HG03066 (cell line): Measurements from ENCODE around the gene SIN3B.

Source experiments
- ATAC-seq: cut with Tn5 transposase; IDR thresholded peaks from one replicate; pipeline ENCODE4 v1.9.1; 2021; ENCODE audit warnings: low read depth; ENCODE audit not compliant: unreplicated experiment

SIN3B gene

GRCh38 chr19:16887353-16888265, 58.4 kb downstream of the SIN3B start:
- ATAC-seq, result no peak

GRCh38 chr19:16888629-16889365, 59.6 kb downstream of the SIN3B start, which contains the start of gene F2RL3:
TSS of gene F2RL3 (plus strand) at chr19:16888999. CDS start at chr19:16889190, 191 bp downstream.
- no peak for ATAC-seq

GRCh38 chr19:16889366-16889882, 60.2 kb downstream of the SIN3B start:
- ATAC-seq, result no peak

DNA sequence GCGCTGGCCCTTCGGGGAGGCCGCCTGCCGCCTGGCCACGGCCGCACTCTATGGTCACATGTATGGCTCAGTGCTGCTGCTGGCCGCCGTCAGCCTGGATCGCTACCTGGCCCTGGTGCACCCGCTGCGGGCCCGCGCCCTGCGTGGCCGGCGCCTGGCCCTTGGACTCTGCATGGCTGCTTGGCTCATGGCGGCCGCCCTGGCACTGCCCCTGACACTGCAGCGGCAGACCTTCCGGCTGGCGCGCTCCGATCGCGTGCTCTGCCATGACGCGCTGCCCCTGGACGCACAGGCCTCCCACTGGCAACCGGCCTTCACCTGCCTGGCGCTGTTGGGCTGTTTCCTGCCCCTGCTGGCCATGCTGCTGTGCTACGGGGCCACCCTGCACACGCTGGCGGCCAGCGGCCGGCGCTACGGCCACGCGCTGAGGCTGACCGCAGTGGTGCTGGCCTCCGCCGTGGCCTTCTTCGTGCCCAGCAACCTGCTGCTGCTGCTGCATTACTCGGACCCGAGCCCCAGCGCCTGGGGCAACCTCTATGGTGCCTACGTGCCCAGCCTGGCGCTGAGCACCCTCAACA, 60.8 kb downstream of the SIN3B start:
- ATAC-seq, result no peak

- no peak for ATAC-seq
Measured at GRCh38 chr19:16890461-16891184, 61.4 kb downstream of the SIN3B start.

DNA sequence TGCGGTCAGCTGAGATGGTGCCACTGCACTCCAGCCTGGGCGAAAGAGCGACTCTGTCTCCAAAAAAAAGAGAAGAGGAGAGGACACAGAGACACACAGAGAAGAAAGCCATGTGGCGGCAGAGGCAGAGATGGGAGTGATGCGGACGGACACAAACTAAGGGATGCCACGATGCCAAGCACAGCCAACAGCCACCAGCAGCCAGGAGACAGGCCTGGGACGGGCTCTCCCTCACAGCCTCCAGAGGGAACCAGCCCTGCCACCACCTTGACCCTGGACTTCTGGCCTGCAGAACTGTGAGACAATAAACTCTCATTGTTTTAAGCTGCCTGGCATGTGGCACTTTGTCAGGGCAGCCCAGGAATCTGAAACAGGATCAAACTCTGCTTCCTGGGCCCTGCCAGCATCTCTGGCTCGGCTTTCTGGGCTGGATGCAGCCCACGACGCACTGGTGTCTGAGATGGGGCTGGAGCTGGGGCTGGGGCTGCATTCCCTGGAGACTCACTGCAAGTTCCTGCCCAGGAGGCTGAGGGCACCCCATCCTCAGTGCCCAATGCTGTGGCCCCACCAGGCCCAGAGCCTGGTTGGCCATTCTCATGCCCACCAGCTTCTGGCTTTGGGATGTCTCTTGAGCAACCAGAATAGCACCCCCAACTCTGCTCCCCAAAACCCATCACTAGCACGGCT, 62.6 kb downstream of the SIN3B start:
- no peak for ATAC-seq

GRCh38 chr19:16892436-16892835, 63.2 kb downstream of the SIN3B start:
- ATAC-seq, result no peak

- ATAC-seq, result no peak
Measured at GRCh38 chr19:16892868-16893685, 63.9 kb downstream of the SIN3B start.

GRCh38 chr19:16893686-16893989, 64.4 kb downstream of the SIN3B start:
- no peak for ATAC-seq

DNA sequence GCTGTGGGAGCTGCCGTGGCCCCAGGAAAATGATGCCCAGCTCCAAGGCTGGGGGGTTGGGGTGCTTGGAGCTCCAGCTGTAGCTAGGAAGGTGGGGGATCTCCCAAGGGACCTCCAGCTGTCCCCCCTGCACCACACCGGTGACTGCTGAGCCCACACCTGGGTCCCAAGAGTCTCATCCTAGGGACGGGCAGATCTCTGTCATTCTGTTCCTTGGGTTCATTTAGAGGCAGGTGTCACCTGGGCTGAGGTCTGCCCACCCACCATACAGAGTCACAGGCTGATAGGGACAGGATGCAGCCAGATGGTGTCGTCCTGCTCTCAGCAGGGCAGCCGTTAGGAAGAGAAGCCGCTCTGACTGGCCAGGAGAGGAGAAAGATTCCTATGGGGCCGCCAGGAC, 64.9 kb downstream of the SIN3B start:
- no peak for ATAC-seq

DNA sequence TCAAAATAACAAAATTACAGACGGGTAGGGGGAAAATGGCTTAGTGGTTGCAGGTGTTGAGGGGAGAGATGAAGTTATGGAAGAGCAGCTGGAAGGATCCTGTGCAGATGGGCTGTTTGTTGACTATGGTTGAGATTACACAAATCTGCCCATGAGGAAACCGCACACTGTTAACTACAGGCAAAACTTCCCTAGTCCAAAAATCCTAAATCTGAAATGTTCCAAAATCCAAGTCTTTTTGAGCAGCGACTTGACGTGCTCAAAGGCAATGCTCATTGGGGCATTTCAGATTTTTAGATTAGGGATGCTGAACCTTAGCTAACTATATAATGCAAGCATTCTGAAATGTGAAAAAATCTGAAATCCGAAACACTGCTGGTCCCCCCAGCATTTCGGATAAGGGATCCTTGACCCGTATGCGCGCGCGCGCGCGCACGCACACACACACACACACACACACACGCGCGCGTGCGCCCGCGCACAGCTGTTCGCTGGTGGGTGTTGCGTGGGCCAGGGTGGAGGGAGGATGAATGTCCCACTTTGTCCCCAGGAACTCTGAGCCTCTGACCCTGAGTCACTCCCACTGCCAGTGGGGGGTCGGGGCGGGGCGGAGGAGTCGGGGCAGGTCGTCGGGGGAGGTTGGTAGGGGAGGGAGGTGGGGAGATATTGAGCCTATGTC, 66.4 kb downstream of the SIN3B start:
- no peak for ATAC-seq

GRCh38 chr19:16896146-16897028, 67.2 kb downstream of the SIN3B start:
- peak; percentile 37 for ATAC-seq

GRCh38 chr19:16897029-16897855, 68.0 kb downstream of the SIN3B start:
- peak; percentile 45 for ATAC-seq

DNA sequence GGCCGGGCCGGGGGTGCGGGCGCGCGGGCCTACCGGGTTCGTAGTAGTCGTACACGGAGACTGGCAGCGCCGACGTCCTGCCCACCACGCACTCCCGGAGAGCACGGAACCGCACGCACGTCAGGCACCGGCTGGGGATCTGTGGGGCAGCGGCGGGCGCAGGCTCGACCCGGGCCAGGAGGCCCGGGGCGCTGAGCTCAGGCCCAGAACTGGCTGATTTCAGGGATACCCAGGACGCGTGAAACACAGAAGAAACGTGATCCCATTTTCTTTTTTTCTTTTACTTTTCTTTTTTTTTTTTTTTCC, 68.6 kb downstream of the SIN3B start:
- ATAC-seq, result no peak

GRCh38 chr19:16898361-16899015, 69.3 kb downstream of the SIN3B start:
- no peak for ATAC-seq

- ATAC-seq, result no peak
Measured at GRCh38 chr19:16899566-16900075, 70.4 kb downstream of the SIN3B start.
